Measurements from ENCODE around the gene ATP1B1. TPM values are rescaled to one million over a fixed set of nuclear protein-coding genes. Genes with fewer than 3 reads are reported as not detected.

Gene ATP1B1
- total and polyA plus RNA-seq, 2 experiments from 2014 or later: 51.0 to 73.4 TPM

- Mint-ChIP-seq H3K9me3 (no peaks in the 10 kb centered on the region), H3K27ac (no peak overlapping the region), H3K27me3 (ENCODE audit: insufficient read depth, low read depth, poor library complexity) (peaks cover 3% of the 10 kb centered on the region), H3K36me3 (ENCODE audit: low read depth) (peaks cover 36% of the 10 kb centered on the region), H3K4me1 (peaks cover 13% of the 10 kb centered on the region), H3K4me3 (no peak overlapping the region)
- no peak overlapping the region for H3K4me3 ChIP-seq
- H3K27ac ChIP-seq (ENCODE audit: low read depth): no peak overlapping the region
- no peaks in the 10 kb centered on the region for H3K27me3 ChIP-seq (ENCODE audit: insufficient read depth)
- peaks cover 66% of the 10 kb centered on the region for H3K79me2 ChIP-seq (replicated peaks; ENCODE audit: insufficient read depth)
- ATAC-seq (no peak), DNase-seq (ENCODE audit: low spot score) (no peak)
- no peak for TF ChIP-seq CREB1 (CRISPR knock-in tag; IDR thresholded peaks at IDR 0.05; ENCODE audit: low read depth)
- TF ChIP-seq ZNF462 (CRISPR knock-in tag; IDR thresholded peaks at IDR 0.05): no peak
- TF ChIP-seq POLR2AphosphoS5 (IDR thresholded peaks at IDR 0.05; ENCODE audit: low read depth): no peak
- no peak for TF ChIP-seq EZH2phosphoT487 (IDR thresholded peaks at IDR 0.05; ENCODE audit: unreplicated experiment)
- TF ChIP-seq REST (IDR thresholded peaks at IDR 0.05; ENCODE audit: unreplicated experiment): no peak
- no peak for TF ChIP-seq ZNF331 (CRISPR knock-in tag; IDR thresholded peaks at IDR 0.05; ENCODE audit: low read depth)
- TF ChIP-seq CTCF (conservative IDR thresholded peaks at IDR 0.05; ENCODE audit: low read depth in 2 of 2): no peak
- TF ChIP-seq ETS1 (IDR thresholded peaks at IDR 0.05): no peak
- TF ChIP-seq STAT1 (IDR thresholded peaks at IDR 0.05; ENCODE audit: unreplicated experiment): no peak
- TF ChIP-seq NANOG (IDR thresholded peaks at IDR 0.05; ENCODE audit: borderline replicate concordance): no peak
- TF ChIP-seq JUNB (IDR thresholded peaks at IDR 0.05; ENCODE audit: unreplicated experiment): no peak
- no peak for TF ChIP-seq ZNF114 (CRISPR knock-in tag; IDR thresholded peaks at IDR 0.05)
- no peak for TF ChIP-seq EZH2 (IDR thresholded peaks at IDR 0.05; ENCODE audit: low read depth, unreplicated experiment)
- peaks cover 4% of the 10 kb centered on the region for H3K4me1 ChIP-seq (ENCODE audit: insufficient read depth)
- peaks cover 6% of the 10 kb centered on the region for H4K20me1 ChIP-seq (replicated peaks; ENCODE audit: insufficient read depth)
- no peaks in the 10 kb centered on the region for H3K9me2 ChIP-seq (ENCODE audit: insufficient read depth)
- peaks cover 11% of the 10 kb centered on the region; the same call in 1 of the 2 replicates for H3K36me3 ChIP-seq (ENCODE audit: insufficient read depth)
- H3F3A ChIP-seq (replicated peaks; ENCODE audit: low read depth): no peaks in the 10 kb centered on the region
- H2AFZ ChIP-seq: no peak overlapping the region
- no peak overlapping the region for H3K4me2 ChIP-seq
Observed at GRCh38 chr1:169120066-169120465, 13.6 kb downstream of the ATP1B1 start.

Measured in GM23338 (cell line).